ENCODE data around the gene SYF2. TPM values are rescaled to one million over a fixed set of nuclear protein-coding genes. Genes with fewer than 3 reads are reported as not detected.

The SYF2 gene
- total and polyA plus RNA-seq, 7 experiments from 2014 or later, result 44.4 to 83.3 (median 71.6) TPM

- H3K4me3 ChIP-seq (ENCODE audit: low read length), result no peak overlapping the region
- ChIA-PET POLR2A (interaction anchor here (0.6 to 1.2 kb wide), 3 partner anchors 12 to 37 kb away, joined by 3 to 4 read pairs (median 4); no protein-coding TSS in a partner anchor), CTCF (interaction anchor here (0.7 to 2.3 kb wide), 6 partner anchors 10 to 362 kb away, joined by 3 to 11 read pairs (median 4); no protein-coding TSS in a partner anchor)
- intact Hi-C loops (cut with micrococcal nuclease), result loop anchor here (10.0 kb wide), 2 partner anchors 101 to 281 kb away; no protein-coding TSS in a partner anchor
- H3K9me3 ChIP-seq (ENCODE audit: control insufficient read depth in 2 of 3, low read length in 3 of 3), result no peaks in the 10 kb centered on the region
- Mint-ChIP-seq H3K9me3 (no peaks in the 10 kb centered on the region), H3K36me3 (no peaks in the 10 kb centered on the region), H3K4me1 (no peaks in the 10 kb centered on the region), H3K27me3 (peaks cover 0 to 35% (median 6%) of the 10 kb centered on the region in 5 donors), H3K4me3 (no peak overlapping the region), H3K27ac (no peak overlapping the region)
- no peaks in the 10 kb centered on the region for H3K36me3 ChIP-seq (ENCODE audit: control insufficient read depth in 2 of 3, insufficient read depth in 3 of 3, low read length in 3 of 3)
- no peaks in the 10 kb centered on the region for H3K4me1 ChIP-seq (ENCODE audit: control insufficient read depth in 2 of 2, insufficient read depth in 2 of 2, low read length in 2 of 2)
- DNase-seq, result no peak
- no peaks in the 10 kb centered on the region for H3K27me3 ChIP-seq (ENCODE audit: control insufficient read depth in 2 of 2, insufficient read depth in 2 of 2, low read length in 2 of 2)
- H3K27ac ChIP-seq (ENCODE audit: low read depth, low read length), result no peak overlapping the region
- no peak for ATAC-seq
Measured at GRCh38 chr1:25206201-25206600, 26.1 kb downstream of the SYF2 start.

DNA sequence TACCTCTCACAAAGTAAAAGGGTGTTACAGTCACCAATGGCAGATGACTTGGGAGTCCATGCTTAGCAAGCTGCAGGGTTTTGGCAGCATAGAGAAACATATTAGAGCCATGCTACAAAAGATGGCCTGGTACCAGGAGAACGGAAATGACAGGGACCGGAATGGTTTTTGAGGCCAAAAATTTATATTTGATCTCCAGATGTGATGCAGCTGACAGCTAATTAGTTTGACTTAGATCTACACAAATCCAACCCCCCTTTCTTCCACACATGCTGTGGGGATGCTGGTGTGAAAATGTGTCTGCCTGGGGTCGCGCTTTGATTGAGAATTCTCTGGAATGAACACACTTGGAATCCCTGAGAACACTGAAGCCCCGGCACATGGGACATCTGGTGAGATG lies 26.5 kb downstream of the SYF2 start:
- H3K4me1 ChIP-seq (ENCODE audit: control insufficient read depth in 2 of 2, insufficient read depth in 2 of 2, low read length in 2 of 2), result no peaks in the 10 kb centered on the region
- H3K27me3 ChIP-seq (ENCODE audit: control insufficient read depth in 2 of 2, insufficient read depth in 2 of 2, low read length in 2 of 2), result no peaks in the 10 kb centered on the region
- H3K36me3 Mint-ChIP-seq, result no peaks in the 10 kb centered on the region
- no peaks in the 10 kb centered on the region for H3K36me3 ChIP-seq (ENCODE audit: control insufficient read depth in 2 of 3, insufficient read depth in 3 of 3, low read length in 3 of 3)
- no peaks in the 10 kb centered on the region for H3K9me3 ChIP-seq (ENCODE audit: control insufficient read depth in 2 of 3, low read length in 3 of 3)
- H3K27me3 Mint-ChIP-seq, result peaks cover 0 to 38% (median 2%) of the 10 kb centered on the region in 5 donors
- H3K27ac Mint-ChIP-seq, result no peak overlapping the region
- CTCF ChIA-PET, result interaction anchor here (0.7 to 2.3 kb wide), 6 partner anchors 9 to 361 kb away, joined by 3 to 11 read pairs (median 4); no protein-coding TSS in a partner anchor
- H3K27ac ChIP-seq (ENCODE audit: low read depth, low read length), result no peak overlapping the region
- no peaks in the 10 kb centered on the region for H3K9me3 Mint-ChIP-seq
- DNase-seq (no peak), ATAC-seq (no peak)
- intact Hi-C loops (cut with micrococcal nuclease), result loop anchor here (1.0 to 10.0 kb wide), 4 partner anchors 101 to 357 kb away; no protein-coding TSS in a partner anchor
- H3K4me3 Mint-ChIP-seq, result no peak overlapping the region
- POLR2A ChIA-PET, result interaction anchor here (0.6 to 1.2 kb wide), 3 partner anchors 11 to 37 kb away, joined by 3 to 4 read pairs (median 4); no protein-coding TSS in a partner anchor
- H3K4me1 Mint-ChIP-seq, result no peaks in the 10 kb centered on the region
- H3K4me3 ChIP-seq (ENCODE audit: low read length), result no peak overlapping the region

GRCh38 chr1:25204797-25205480 lies 27.4 kb downstream of the SYF2 start:
- ATAC-seq (peak; percentile 82), DNase-seq (peak in 6 of 9 donors; percentile 34 to 61 (median 52))
- no peaks in the 10 kb centered on the region for H3K4me1 ChIP-seq (ENCODE audit: control insufficient read depth in 2 of 2, insufficient read depth in 2 of 2, low read length in 2 of 2)
- H3K36me3 ChIP-seq (ENCODE audit: control insufficient read depth in 2 of 3, insufficient read depth in 3 of 3, low read length in 3 of 3), result no peaks in the 10 kb centered on the region
- H3K4me3 ChIP-seq (ENCODE audit: low read length), result no peak overlapping the region
- peaks cover 0 to 38% (median 0%) of the 10 kb centered on the region in 5 donors for H3K27me3 Mint-ChIP-seq
- no peak overlapping the region for H3K27ac Mint-ChIP-seq
- intact Hi-C loops (cut with micrococcal nuclease), result loop anchor here (1.0 to 10.0 kb wide), 4 partner anchors 100 to 357 kb away; no protein-coding TSS in a partner anchor
- no peaks in the 10 kb centered on the region for H3K9me3 Mint-ChIP-seq
- no peaks in the 10 kb centered on the region for H3K27me3 ChIP-seq (ENCODE audit: control insufficient read depth in 2 of 2, insufficient read depth in 2 of 2, low read length in 2 of 2)
- ChIA-PET CTCF (interaction anchor here (0.6 to 2.3 kb wide), 13 partner anchors 8 to 1513 kb away, joined by 3 to 11 read pairs (median 3); partner anchors contain the start of gene SYF2), POLR2A (no interaction called here)
- H3K9me3 ChIP-seq (ENCODE audit: control insufficient read depth in 2 of 3, low read length in 3 of 3), result no peaks in the 10 kb centered on the region
- no peak overlapping the region for H3K27ac ChIP-seq (ENCODE audit: low read depth, low read length)
- no peaks in the 10 kb centered on the region for H3K4me1 Mint-ChIP-seq
- no peak overlapping the region for H3K4me3 Mint-ChIP-seq
- H3K36me3 Mint-ChIP-seq, result no peaks in the 10 kb centered on the region

DNA sequence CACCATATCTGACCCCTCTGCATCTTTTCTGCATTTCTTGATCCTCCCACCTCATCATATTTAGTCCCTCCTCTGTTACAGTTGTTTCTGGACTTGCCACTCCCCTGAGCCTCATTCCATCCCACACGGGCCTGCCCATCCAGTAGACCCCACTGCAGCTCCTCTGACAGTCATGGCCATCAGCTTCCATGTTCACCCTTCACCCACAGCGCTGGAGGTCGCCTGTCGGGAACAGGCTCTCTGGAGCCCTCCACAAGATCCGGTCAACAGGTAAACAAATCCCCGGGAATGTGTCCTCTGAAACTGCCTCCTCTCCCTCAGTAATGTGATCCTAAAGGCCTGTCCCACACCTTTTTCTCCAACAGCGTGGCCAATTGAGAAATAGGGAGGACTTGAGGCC lies 31.3 kb downstream of the SYF2 start:
- Mint-ChIP-seq H3K27ac (peak overlapping the region in 1 of 9 donors; percentile 34), H3K27me3 (peaks cover 0 to 33% (median 0%) of the 10 kb centered on the region in 5 donors), H3K36me3 (no peaks in the 10 kb centered on the region), H3K4me1 (peaks cover 6 to 19% (median 17%) of the 10 kb centered on the region in 7 donors), H3K4me3 (no peak overlapping the region), H3K9me3 (no peaks in the 10 kb centered on the region)
- POLR2A ChIA-PET, result no interaction called here
- Histone ChIP-seq H3K4me1 (ENCODE audit: control insufficient read depth in 2 of 2, insufficient read depth in 2 of 2, low read length in 2 of 2) (peaks cover 0 to 10% of the 10 kb centered on the region in 2 donors), H3K9me3 (ENCODE audit: control insufficient read depth in 2 of 3, low read length in 3 of 3) (no peaks in the 10 kb centered on the region), H3K4me3 (ENCODE audit: low read length) (no peak overlapping the region), H3K36me3 (ENCODE audit: control insufficient read depth in 2 of 3, insufficient read depth in 3 of 3, low read length in 3 of 3) (no peaks in the 10 kb centered on the region), H3K27ac (ENCODE audit: low read depth, low read length) (no peak overlapping the region), H3K27me3 (ENCODE audit: control insufficient read depth in 2 of 2, insufficient read depth in 2 of 2, low read length in 2 of 2) (no peaks in the 10 kb centered on the region)
- ATAC-seq (no peak), DNase-seq (no peak)
- intact Hi-C loops (cut with micrococcal nuclease), result loop anchor here (10.0 kb wide), 2 partner anchors 96 to 276 kb away; no protein-coding TSS in a partner anchor
- CTCF ChIA-PET, result no interaction called here

GRCh38 chr1:25199819-25200620 lies 32.3 kb downstream of the SYF2 start:
- Histone ChIP-seq H3K9me3 (ENCODE audit: control insufficient read depth in 2 of 3, low read length in 3 of 3) (no peaks in the 10 kb centered on the region), H3K27ac (ENCODE audit: low read depth, low read length) (no peak overlapping the region), H3K27me3 (ENCODE audit: control insufficient read depth in 2 of 2, insufficient read depth in 2 of 2, low read length in 2 of 2) (no peaks in the 10 kb centered on the region), H3K36me3 (ENCODE audit: control insufficient read depth in 2 of 3, insufficient read depth in 3 of 3, low read length in 3 of 3) (no peaks in the 10 kb centered on the region), H3K4me3 (ENCODE audit: low read length) (no peak overlapping the region), H3K4me1 (ENCODE audit: control insufficient read depth in 2 of 2, insufficient read depth in 2 of 2, low read length in 2 of 2) (peaks cover 0 to 10% of the 10 kb centered on the region in 2 donors)
- CTCF ChIA-PET, result interaction anchor here (0.7 kb wide), 1 partner anchor 236 kb away, joined by 3 read pairs; no protein-coding TSS in a partner anchor
- Mint-ChIP-seq H3K9me3 (no peaks in the 10 kb centered on the region), H3K4me1 (peaks cover 6 to 19% (median 17%) of the 10 kb centered on the region in 7 donors), H3K4me3 (no peak overlapping the region), H3K27ac (peak overlapping the region in 1 of 9 donors; percentile 42), H3K36me3 (no peaks in the 10 kb centered on the region), H3K27me3 (peaks cover 0 to 24% (median 0%) of the 10 kb centered on the region in 5 donors)
- no peak for DNase-seq
- no peak for ATAC-seq
- intact Hi-C loops (cut with micrococcal nuclease), result loop anchor here (10.0 kb wide), 2 partner anchors 95 to 275 kb away; no protein-coding TSS in a partner anchor
- POLR2A ChIA-PET, result interaction anchor here (0.7 kb wide), 1 partner anchor 61 kb away, joined by 3 read pairs; no protein-coding TSS in a partner anchor

- Mint-ChIP-seq H3K27ac (peak overlapping the region in 7 of 9 donors; percentile 3 to 41 (median 14)), H3K4me1 (peaks cover 6 to 19% (median 17%) of the 10 kb centered on the region in 7 donors), H3K9me3 (no peaks in the 10 kb centered on the region), H3K36me3 (no peaks in the 10 kb centered on the region), H3K4me3 (peak overlapping the region in 8 of 10 donors; percentile 5 to 64 (median 39)), H3K27me3 (peaks cover 0 to 21% (median 0%) of the 10 kb centered on the region in 5 donors)
- H3K27me3 ChIP-seq (ENCODE audit: control insufficient read depth in 2 of 2, insufficient read depth in 2 of 2, low read length in 2 of 2), result no peaks in the 10 kb centered on the region
- H3K4me3 ChIP-seq (ENCODE audit: low read length), result no peak overlapping the region
- intact Hi-C loops (cut with micrococcal nuclease), result no loop called here
- DNase-seq (peak in 1 of 9 donors; percentile 7), ATAC-seq (no peak)
- no peak overlapping the region for H3K27ac ChIP-seq (ENCODE audit: low read depth, low read length)
- peaks cover 0 to 10% of the 10 kb centered on the region in 2 donors for H3K4me1 ChIP-seq (ENCODE audit: control insufficient read depth in 2 of 2, insufficient read depth in 2 of 2, low read length in 2 of 2)
- CTCF ChIA-PET, result no interaction called here
- no peaks in the 10 kb centered on the region for H3K9me3 ChIP-seq (ENCODE audit: control insufficient read depth in 2 of 3, low read length in 3 of 3)
- H3K36me3 ChIP-seq (ENCODE audit: control insufficient read depth in 2 of 3, insufficient read depth in 3 of 3, low read length in 3 of 3), result no peaks in the 10 kb centered on the region
- POLR2A ChIA-PET, result interaction anchor here (1.0 kb wide), 1 partner anchor 11 kb away, joined by 4 read pairs; no protein-coding TSS in a partner anchor
Measured at GRCh38 chr1:25198663-25199252, 33.5 kb downstream of the SYF2 start.
